ENCODE data around the gene CIAO2A. TPM values are rescaled to one million over a fixed set of nuclear protein-coding genes. Genes with fewer than 3 reads are reported as not detected.
"Not testable (repeated sequence)": the region's sequence is repeated elsewhere in the genome, so short reads cannot be mapped to it uniquely, and the experiment has no call there.

The CIAO2A gene
- total RNA-seq, 1 donor from 2014 or later, result 39.3 TPM

DNA sequence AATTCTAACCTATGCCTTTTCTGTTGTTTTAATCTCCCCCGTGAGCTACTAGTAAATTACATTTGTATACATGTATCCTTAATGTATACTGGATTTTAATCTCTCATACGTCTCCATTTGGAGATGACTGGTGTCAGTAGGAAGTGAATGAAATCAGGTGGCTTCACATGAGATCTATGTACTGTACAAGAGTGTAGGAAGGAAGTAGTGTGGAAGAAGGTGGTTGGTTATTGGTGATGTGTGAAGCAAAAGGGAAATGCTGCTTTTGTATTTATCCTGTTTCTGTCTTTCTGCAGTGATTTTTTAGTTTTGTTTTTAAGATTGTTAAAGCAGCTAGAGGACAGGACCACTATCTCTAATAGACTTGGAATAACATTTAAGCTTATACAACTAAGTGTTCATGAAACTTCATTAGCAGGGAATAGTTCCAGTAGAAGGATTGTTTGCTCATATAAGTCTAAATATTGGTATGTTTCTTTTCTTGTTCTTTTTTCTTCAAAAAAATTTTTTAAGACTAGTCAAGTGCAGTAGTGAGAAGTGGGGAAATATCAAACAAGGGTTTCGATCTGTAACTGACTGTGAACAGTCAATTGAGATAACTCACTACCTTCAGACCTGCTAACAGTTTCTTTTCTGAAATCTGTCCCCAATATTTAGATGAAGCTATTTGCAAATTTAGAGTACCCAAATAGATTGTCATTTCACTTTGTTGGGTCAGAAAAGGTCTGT is 17.5 kb upstream of the CIAO2A start:
- Mint-ChIP-seq H3K27ac (no peak overlapping the region), H3K27me3 (ENCODE audit: low read depth) (no peaks in the 10 kb centered on the region), H3K4me1 (no peaks in the 10 kb centered on the region), H3K9me3 (no peaks in the 10 kb centered on the region), H3K36me3 (peaks cover 12% of the 10 kb centered on the region), H3K4me3 (no peak overlapping the region)
- TF ChIP-seq, protein P1, sequence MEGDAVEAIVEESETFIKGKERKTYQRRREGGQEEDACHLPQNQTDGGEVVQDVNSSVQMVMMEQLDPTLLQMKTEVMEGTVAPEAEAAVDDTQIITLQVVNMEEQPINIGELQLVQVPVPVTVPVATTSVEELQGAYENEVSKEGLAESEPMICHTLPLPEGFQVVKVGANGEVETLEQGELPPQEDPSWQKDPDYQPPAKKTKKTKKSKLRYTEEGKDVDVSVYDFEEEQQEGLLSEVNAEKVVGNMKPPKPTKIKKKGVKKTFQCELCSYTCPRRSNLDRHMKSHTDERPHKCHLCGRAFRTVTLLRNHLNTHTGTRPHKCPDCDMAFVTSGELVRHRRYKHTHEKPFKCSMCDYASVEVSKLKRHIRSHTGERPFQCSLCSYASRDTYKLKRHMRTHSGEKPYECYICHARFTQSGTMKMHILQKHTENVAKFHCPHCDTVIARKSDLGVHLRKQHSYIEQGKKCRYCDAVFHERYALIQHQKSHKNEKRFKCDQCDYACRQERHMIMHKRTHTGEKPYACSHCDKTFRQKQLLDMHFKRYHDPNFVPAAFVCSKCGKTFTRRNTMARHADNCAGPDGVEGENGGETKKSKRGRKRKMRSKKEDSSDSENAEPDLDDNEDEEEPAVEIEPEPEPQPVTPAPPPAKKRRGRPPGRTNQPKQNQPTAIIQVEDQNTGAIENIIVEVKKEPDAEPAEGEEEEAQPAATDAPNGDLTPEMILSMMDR (IDR thresholded peaks at IDR 0.05; ENCODE audit: unreplicated experiment), result no peak
- DNase-seq (ENCODE audit: low spot score in 2 of 2, unreplicated experiment in 2 of 2), result no peak

DNA sequence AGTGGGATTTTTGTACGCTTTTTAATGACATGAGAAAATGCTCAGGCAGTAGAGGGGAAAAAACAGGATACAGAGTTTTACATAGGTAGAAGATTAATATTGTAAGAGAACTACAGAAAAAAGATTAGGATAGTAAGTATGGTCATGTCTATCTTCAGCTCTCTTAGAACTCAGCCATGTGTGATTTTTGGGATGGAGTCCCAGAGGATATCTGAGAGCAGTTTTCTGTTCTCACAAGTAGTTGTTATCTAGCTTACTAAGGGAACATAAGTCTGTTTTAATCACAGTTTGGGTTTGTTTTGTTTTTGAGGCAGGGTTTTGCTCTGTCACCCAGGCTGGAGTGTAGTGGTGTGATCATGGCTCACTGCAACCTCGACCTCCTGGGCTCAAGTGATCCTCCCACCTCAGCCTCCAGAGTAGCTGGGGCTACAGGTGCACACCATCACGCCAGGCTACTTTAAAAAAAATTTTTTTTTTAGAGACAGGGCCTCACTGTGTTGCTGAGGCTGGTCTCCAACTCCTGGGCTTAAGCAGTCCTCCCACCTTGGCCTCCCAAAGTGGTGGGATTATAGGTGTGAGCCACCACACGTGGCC is 16.6 kb upstream of the CIAO2A start:
- peaks cover 12% of the 10 kb centered on the region for H3K36me3 Mint-ChIP-seq
- H3K27me3 Mint-ChIP-seq (ENCODE audit: low read depth); H3K4me1 Mint-ChIP-seq; H3K4me3 Mint-ChIP-seq; H3K9me3 Mint-ChIP-seq; DNase-seq (ENCODE audit: low spot score in 2 of 2, unreplicated experiment in 2 of 2); H3K27ac Mint-ChIP-seq: not testable (repeated sequence)

DNA sequence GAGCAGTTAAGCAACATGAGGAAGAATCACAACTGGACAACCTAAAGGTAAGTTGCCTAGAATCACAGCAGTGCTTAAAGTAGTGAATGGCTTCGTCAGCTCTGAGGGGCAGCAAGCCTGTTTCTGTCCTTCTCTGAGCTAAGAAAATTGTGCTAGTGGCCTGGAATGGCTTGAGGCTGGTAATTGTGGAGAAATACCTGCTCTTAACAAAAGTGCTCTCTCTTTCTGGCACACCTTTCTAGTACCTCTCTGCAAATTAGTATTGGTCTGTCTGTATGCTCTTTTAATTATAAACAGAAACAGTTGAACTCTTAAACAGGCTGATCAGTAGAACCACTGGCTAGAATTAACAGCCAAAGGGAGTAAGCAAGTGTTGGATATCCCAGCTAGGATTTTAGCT is 13.7 kb upstream of the CIAO2A start:
- Mint-ChIP-seq H3K27ac (no peak overlapping the region), H3K27me3 (ENCODE audit: low read depth) (no peaks in the 10 kb centered on the region), H3K9me3 (peaks cover 2% of the 10 kb centered on the region), H3K4me1 (no peaks in the 10 kb centered on the region), H3K4me3 (no peak overlapping the region), H3K36me3 (peaks cover 2% of the 10 kb centered on the region)
- no peak for DNase-seq (ENCODE audit: low spot score in 2 of 2, unreplicated experiment in 2 of 2)
- TF ChIP-seq, protein P1 (IDR thresholded peaks at IDR 0.05; ENCODE audit: unreplicated experiment), result no peak

DNA sequence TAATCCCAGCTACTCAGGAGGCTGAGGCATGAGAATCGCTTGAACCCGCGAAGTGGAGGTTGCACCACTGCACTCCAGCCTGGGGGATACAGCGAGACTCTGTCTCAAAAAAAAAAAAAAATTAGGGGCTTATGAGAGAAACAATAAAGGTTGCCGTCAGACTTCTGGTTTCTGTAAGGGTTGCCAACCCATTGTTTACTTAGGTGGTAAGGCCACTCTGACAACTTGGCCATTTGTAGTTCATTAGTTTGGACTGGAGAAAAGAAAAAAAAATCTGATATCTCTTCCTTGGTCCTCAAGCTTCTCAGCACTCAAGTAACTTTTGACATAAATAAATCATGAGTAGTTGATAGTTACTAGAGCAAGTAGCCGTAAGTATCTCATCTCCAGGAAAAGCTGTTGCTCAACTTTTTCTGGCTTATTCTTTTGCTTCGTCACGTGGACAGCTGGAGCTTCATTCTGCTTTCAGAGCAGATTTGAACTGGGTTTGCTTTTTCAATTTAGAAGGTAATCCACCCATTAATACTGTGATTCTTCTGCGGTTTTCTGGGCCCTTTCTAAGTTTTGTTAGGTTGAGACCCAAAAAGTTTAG is 11.6 kb upstream of the CIAO2A start:
- peaks cover 3% of the 10 kb centered on the region for H3K36me3 Mint-ChIP-seq
- H3K4me3 Mint-ChIP-seq, result no peak overlapping the region
- no peaks in the 10 kb centered on the region for H3K4me1 Mint-ChIP-seq

DNA sequence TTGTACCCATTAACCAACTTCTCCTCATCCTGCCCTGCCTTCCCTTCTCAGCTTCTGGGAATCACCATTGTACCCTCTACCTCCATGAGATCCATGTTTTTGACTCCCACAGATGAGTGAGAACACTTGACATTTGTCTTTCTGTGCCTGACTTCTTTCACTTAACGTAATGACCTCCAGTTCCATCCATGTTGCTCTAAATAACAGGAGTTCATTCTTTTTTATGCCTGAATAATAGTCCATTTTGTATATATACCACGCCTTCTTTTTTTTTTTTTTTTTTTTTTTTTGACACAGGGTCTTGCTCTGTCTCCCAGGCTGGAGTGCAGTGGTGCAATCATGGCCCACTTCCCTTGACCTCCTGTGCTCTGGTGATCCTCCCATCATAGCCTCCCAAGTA is 8.9 kb upstream of the CIAO2A start:
- no peak for DNase-seq (ENCODE audit: low spot score in 2 of 2, unreplicated experiment in 2 of 2)
- Mint-ChIP-seq H3K4me3 (no peak overlapping the region), H3K27ac (no peak overlapping the region), H3K36me3 (peaks cover 3% of the 10 kb centered on the region), H3K27me3 (ENCODE audit: low read depth) (no peaks in the 10 kb centered on the region), H3K9me3 (peaks cover 4% of the 10 kb centered on the region), H3K4me1 (peaks cover 7% of the 10 kb centered on the region)
- TF ChIP-seq, protein P1 (IDR thresholded peaks at IDR 0.05; ENCODE audit: unreplicated experiment), result no peak

More for the DNA sequence above, 11.6 kb upstream of the CIAO2A start:
- H3K27ac Mint-ChIP-seq, result no peak overlapping the region
- TF ChIP-seq, protein P1 (IDR thresholded peaks at IDR 0.05; ENCODE audit: unreplicated experiment), result no peak
- peaks cover 4% of the 10 kb centered on the region for H3K9me3 Mint-ChIP-seq
- no peaks in the 10 kb centered on the region for H3K27me3 Mint-ChIP-seq (ENCODE audit: low read depth)
- DNase-seq (ENCODE audit: low spot score in 2 of 2, unreplicated experiment in 2 of 2), result no peak

DNA sequence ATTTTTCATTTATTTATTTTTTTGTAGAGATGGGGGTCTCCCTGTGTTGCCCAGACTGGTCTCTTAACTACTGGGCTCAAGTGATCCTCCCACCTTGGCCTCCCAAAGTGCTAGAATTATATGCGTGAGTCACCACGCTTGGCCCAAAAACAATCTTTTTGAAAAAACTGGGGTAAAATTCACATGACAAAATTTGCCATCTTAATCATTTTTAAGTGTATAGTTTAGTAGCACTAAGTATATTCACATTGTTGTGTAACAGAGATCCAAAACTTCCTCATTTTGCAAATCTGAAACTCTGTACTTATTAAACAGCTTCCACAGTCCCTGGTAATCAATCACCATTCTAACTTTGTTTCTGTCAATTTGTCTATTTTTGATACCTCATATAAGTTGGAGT is 7.3 kb upstream of the CIAO2A start:
- TF ChIP-seq, protein P1 (IDR thresholded peaks at IDR 0.05; ENCODE audit: unreplicated experiment), result no peak
- Mint-ChIP-seq H3K27ac (no peak overlapping the region), H3K36me3 (peaks cover 3% of the 10 kb centered on the region), H3K9me3 (peaks cover 4% of the 10 kb centered on the region), H3K4me1 (peaks cover 18% of the 10 kb centered on the region), H3K4me3 (no peak overlapping the region), H3K27me3 (ENCODE audit: low read depth) (no peaks in the 10 kb centered on the region)
- no peak for DNase-seq (ENCODE audit: low spot score in 2 of 2, unreplicated experiment in 2 of 2)

Measured in mesothelial cell of epicardium (in vitro differentiated cells).